HEK293 (cell line): Measurements from ENCODE around the gene USP5.

Experiments
- GLI4 ChIP-seq: fragments of 450-650 bp; formaldehyde crosslinking; IDR thresholded peaks from 2 replicates; pipeline ENCODE4 v1.5.1; 2016; ENCODE audit warnings: missing biosample characterization, missing genetic modification characterization
- GLIS2 ChIP-seq: fragments of 450-650 bp; formaldehyde crosslinking; IDR thresholded peaks from 2 replicates; pipeline ENCODE4 v1.5.1; 2016; ENCODE audit warnings: missing biosample characterization, missing genetic modification characterization
- IKZF3 ChIP-seq: fragments of 450-650 bp; IDR thresholded peaks from 2 replicates; pipeline ENCODE4 v1.5.0; 2018; ENCODE audit warnings: missing biosample characterization, mild to moderate bottlenecking, missing genetic modification characterization, moderate library complexity
- KLF10 ChIP-seq: fragments of 450-650 bp; IDR thresholded peaks from 2 replicates; pipeline ENCODE4 v1.5.1; 2018; ENCODE audit warnings: missing biosample characterization, mild to moderate bottlenecking, missing genetic modification characterization
- KLF8 ChIP-seq: fragments of 450-650 bp; formaldehyde crosslinking; IDR thresholded peaks from 2 replicates; pipeline ENCODE4 v1.5.1; 2016; ENCODE audit warnings: missing biosample characterization, missing genetic modification characterization
- KLF9 ChIP-seq: fragments of 450-650 bp; formaldehyde crosslinking; IDR thresholded peaks from 2 replicates; pipeline ENCODE4 v1.5.1; 2016; ENCODE audit warnings: missing biosample characterization, missing genetic modification characterization, low read depth
- YY1 ChIP-seq: fragments of 450-650 bp; formaldehyde crosslinking; IDR thresholded peaks from 2 replicates; pipeline ENCODE4 v1.5.1; 2018; ENCODE audit warnings: missing biosample characterization, missing genetic modification characterization
- YY2 ChIP-seq: fragments of 450-650 bp; formaldehyde crosslinking; IDR thresholded peaks from 2 replicates; pipeline ENCODE4 v1.5.1; 2016; ENCODE audit warnings: missing biosample characterization, missing genetic modification characterization
- ZBTB20 ChIP-seq: fragments of 450-650 bp; formaldehyde crosslinking; IDR thresholded peaks from 2 replicates; pipeline ENCODE4 v1.5.1; 2016; ENCODE audit warnings: missing biosample characterization, missing genetic modification characterization
- ZNF112 ChIP-seq: fragments of 450-650 bp; formaldehyde crosslinking; IDR thresholded peaks from 2 replicates; pipeline ENCODE4 v1.5.0; 2017; ENCODE audit warnings: missing biosample characterization, missing genetic modification characterization
- ZNF146 ChIP-seq: fragments of 450-650 bp; formaldehyde crosslinking; IDR thresholded peaks from 2 replicates; pipeline ENCODE4 v1.5.1; 2016; ENCODE audit warnings: missing biosample characterization, missing genetic modification characterization
- ZNF155 ChIP-seq: fragments of 450-650 bp; formaldehyde crosslinking; IDR thresholded peaks from 2 replicates; pipeline ENCODE4 v1.5.1; 2016; ENCODE audit warnings: missing biosample characterization, missing genetic modification characterization
- ZNF175 ChIP-seq: fragments of 450-650 bp; formaldehyde crosslinking; IDR thresholded peaks from 2 replicates; pipeline ENCODE4 v1.5.1; 2016; ENCODE audit warnings: missing biosample characterization, missing genetic modification characterization
- ZNF184 ChIP-seq: fragments of 450-650 bp; IDR thresholded peaks from 2 replicates; pipeline ENCODE4 v1.5.1; 2018; ENCODE audit warnings: missing biosample characterization, mild to moderate bottlenecking, missing genetic modification characterization
- ZNF24 ChIP-seq: fragments of 450-650 bp; formaldehyde crosslinking; IDR thresholded peaks from 2 replicates; pipeline ENCODE4 v1.5.1; 2016; ENCODE audit warnings: missing biosample characterization, missing genetic modification characterization
- ZNF274 ChIP-seq, 2 experiments: fragments of 200-500 bp in 1 of 2; fragments of 450-650 bp in 1 of 2; sonication (Bioruptor generic) in 1 of 2; formaldehyde crosslinking in 1 of 2; IDR thresholded peaks; 2 replicates each; pipeline versions ENCODE4 v1.5.1 to v1.6.1; 2014 to 2016; ENCODE audit warnings: borderline replicate concordance in 1 of 2, inconsistent platforms in 1 of 2, low read length in 1 of 2, missing biosample characterization in 1 of 2, missing genetic modification characterization in 1 of 2
- ZNF394 ChIP-seq: fragments of 450-650 bp; formaldehyde crosslinking; IDR thresholded peaks from 2 replicates; pipeline ENCODE4 v1.5.1; 2016; ENCODE audit warnings: missing biosample characterization, missing genetic modification characterization, mild to moderate bottlenecking, moderate library complexity, borderline replicate concordance
- ZNF626 ChIP-seq: fragments of 450-650 bp; sonication (Bioruptor Pico); formaldehyde crosslinking; IDR thresholded peaks from 2 replicates; pipeline ENCODE4 v1.5.1; 2018; ENCODE audit warnings: missing biosample characterization, missing genetic modification characterization, inconsistent platforms
- TF ChIP-seq, protein P1 (sequence below): fragments of 450-650 bp; formaldehyde crosslinking; IDR thresholded peaks from 2 replicates; pipeline ENCODE4 v1.5.1; 2016; ENCODE audit warnings: missing biosample characterization, missing genetic modification characterization
- TF ChIP-seq, protein P2 (sequence below): fragments of 450-650 bp; formaldehyde crosslinking; IDR thresholded peaks from 2 replicates; pipeline ENCODE4 v1.5.1; 2016; ENCODE audit warnings: missing biosample characterization, missing genetic modification characterization
- TF ChIP-seq, protein P3 (sequence below): fragments of 450-650 bp; formaldehyde crosslinking; IDR thresholded peaks from 2 replicates; pipeline ENCODE4 v1.5.1; 2017; ENCODE audit warnings: missing biosample characterization, missing genetic modification characterization
- TF ChIP-seq, protein P4 (sequence below): fragments of 450-650 bp; formaldehyde crosslinking; IDR thresholded peaks from 2 replicates; pipeline ENCODE4 v1.5.1; 2017; ENCODE audit warnings: missing biosample characterization, missing genetic modification characterization
- TF ChIP-seq, protein P5 (sequence below): fragments of 450-650 bp; formaldehyde crosslinking; conservative IDR thresholded peaks from 2 replicates; pipeline ENCODE4 v1.5.1; 2016; ENCODE audit warnings: low read depth, missing biosample characterization, missing genetic modification characterization
- TF ChIP-seq, protein P6 (sequence below): fragments of 450-650 bp; formaldehyde crosslinking; IDR thresholded peaks from 2 replicates; pipeline ENCODE4 v1.5.1; 2016; ENCODE audit warnings: missing biosample characterization, missing genetic modification characterization, borderline replicate concordance
- TF ChIP-seq, protein P7 (sequence below): fragments of 450-650 bp; formaldehyde crosslinking; IDR thresholded peaks from 2 replicates; pipeline ENCODE4 v1.5.1; 2016; ENCODE audit warnings: missing biosample characterization, missing genetic modification characterization, low read depth

USP5 gene

DNA sequence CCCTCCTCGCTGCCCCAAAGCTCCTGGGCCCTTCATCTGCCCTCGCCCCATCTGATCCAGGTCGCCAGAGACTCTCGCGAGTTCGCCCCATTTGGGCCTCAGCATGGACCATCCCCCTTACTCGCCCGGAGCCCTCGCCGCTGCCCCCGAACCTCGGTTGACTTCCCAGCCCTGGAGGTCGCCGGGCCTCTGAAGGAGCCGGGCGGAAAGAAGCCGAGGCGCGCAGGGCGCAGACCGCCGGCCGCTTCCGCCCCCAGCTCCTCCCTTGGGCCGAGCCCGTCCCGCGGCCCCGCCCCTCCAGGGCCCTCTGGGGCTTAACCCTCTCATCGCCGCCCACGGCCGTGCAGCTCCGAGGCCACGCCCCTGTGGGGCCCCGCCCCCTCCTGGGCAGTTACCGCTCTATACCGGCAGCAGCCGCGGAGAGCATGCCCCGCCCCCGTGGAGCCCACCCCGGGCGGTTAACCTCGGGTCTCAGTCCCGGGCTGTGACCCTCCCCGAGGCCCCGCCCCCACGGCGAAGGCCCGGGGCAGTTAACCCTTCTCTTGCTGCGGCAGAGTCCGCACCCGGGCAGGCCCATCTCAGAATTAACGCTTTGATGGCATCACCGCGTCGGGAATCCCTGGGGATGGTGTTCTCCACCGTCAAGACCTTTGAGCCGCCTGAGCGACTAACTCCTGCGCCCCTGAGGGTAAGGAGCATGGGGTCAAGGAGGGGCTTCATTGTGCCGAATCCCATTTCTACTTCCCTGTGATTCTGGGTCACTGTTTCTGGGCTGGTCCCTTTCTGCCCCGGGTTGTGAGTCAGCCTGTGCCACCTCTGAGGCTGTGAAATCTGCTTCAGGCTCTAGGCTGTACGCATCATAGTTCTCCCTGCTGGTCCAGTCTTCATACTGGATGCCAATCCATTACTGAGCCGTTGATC is 21.4 kb downstream of the USP5 start, which contains the start of gene SPSB2 (continued):
- TF ChIP-seq, protein P1, sequence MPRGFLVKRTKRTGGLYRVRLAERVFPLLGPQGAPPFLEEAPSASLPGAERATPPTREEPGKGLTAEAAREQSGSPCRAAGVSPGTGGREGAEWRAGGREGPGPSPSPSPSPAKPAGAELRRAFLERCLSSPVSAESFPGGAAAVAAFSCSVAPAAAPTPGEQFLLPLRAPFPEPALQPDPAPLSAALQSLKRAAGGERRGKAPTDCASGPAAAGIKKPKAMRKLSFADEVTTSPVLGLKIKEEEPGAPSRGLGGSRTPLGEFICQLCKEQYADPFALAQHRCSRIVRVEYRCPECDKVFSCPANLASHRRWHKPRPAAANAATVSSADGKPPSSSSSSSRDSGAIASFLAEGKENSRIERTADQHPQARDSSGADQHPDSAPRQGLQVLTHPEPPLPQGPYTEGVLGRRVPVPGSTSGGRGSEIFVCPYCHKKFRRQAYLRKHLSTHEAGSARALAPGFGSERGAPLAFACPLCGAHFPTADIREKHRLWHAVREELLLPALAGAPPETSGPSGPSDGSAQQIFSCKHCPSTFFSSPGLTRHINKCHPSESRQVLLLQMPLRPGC (tag by site-specific recombination) = peak; percentile 9; the same call in 1 of the 2 replicates
- TF ChIP-seq ZNF626 (tag by site-specific recombination) = no peak
- TF ChIP-seq ZNF112 (tag by site-specific recombination) = no peak
- TF ChIP-seq, protein P2, sequence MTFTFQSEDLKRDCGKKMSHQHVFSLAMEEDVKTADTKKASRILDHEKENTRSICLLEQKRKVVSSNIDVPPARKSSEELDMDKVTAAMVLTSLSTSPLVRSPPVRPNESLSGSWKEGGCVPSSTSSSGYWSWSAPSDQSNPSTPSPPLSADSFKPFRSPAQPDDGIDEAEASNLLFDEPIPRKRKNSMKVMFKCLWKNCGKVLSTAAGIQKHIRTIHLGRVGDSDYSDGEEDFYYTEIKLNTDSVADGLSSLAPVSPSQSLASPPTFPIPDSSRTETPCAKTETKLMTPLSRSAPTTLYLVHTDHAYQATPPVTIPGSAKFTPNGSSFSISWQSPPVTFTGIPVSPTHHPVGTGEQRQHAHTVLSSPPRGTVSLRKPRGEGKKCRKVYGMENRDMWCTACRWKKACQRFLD = 0 out of 2 replicates have a peak, but pooled peaks have one; percentile 55
- peak; percentile 89 for TF ChIP-seq KLF8 (tag by site-specific recombination)
- TF ChIP-seq, protein P3, sequence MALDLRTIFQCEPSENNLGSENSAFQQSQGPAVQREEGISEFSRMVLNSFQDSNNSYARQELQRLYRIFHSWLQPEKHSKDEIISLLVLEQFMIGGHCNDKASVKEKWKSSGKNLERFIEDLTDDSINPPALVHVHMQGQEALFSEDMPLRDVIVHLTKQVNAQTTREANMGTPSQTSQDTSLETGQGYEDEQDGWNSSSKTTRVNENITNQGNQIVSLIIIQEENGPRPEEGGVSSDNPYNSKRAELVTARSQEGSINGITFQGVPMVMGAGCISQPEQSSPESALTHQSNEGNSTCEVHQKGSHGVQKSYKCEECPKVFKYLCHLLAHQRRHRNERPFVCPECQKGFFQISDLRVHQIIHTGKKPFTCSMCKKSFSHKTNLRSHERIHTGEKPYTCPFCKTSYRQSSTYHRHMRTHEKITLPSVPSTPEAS (tag by site-specific recombination) = no peak
- TF ChIP-seq KLF9 (tag by site-specific recombination) = peak; percentile 99
- TF ChIP-seq ZNF394 (tag by site-specific recombination) = peak; percentile 73; the same call in 1 of the 2 replicates
- TF ChIP-seq ZNF274 (IDR thresholded peaks at IDR 0.05; ENCODE audit: low read length) = no peak
- TF ChIP-seq ZNF274 (tag by site-specific recombination; IDR thresholded peaks at IDR 0.05; ENCODE audit: borderline replicate concordance) = no peak
- TF ChIP-seq YY1 (tag by site-specific recombination) = no peak
- peak; percentile 77 for TF ChIP-seq GLIS2
- peak; percentile 66; the same call in 1 of the 2 replicates for TF ChIP-seq ZBTB20 (tag by site-specific recombination)
- TF ChIP-seq YY2 (tag by site-specific recombination) = no peak
- TF ChIP-seq, protein P4, sequence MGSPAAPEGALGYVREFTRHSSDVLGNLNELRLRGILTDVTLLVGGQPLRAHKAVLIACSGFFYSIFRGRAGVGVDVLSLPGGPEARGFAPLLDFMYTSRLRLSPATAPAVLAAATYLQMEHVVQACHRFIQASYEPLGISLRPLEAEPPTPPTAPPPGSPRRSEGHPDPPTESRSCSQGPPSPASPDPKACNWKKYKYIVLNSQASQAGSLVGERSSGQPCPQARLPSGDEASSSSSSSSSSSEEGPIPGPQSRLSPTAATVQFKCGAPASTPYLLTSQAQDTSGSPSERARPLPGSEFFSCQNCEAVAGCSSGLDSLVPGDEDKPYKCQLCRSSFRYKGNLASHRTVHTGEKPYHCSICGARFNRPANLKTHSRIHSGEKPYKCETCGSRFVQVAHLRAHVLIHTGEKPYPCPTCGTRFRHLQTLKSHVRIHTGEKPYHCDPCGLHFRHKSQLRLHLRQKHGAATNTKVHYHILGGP (tag by site-specific recombination) = no peak
- TF ChIP-seq, protein P5, sequence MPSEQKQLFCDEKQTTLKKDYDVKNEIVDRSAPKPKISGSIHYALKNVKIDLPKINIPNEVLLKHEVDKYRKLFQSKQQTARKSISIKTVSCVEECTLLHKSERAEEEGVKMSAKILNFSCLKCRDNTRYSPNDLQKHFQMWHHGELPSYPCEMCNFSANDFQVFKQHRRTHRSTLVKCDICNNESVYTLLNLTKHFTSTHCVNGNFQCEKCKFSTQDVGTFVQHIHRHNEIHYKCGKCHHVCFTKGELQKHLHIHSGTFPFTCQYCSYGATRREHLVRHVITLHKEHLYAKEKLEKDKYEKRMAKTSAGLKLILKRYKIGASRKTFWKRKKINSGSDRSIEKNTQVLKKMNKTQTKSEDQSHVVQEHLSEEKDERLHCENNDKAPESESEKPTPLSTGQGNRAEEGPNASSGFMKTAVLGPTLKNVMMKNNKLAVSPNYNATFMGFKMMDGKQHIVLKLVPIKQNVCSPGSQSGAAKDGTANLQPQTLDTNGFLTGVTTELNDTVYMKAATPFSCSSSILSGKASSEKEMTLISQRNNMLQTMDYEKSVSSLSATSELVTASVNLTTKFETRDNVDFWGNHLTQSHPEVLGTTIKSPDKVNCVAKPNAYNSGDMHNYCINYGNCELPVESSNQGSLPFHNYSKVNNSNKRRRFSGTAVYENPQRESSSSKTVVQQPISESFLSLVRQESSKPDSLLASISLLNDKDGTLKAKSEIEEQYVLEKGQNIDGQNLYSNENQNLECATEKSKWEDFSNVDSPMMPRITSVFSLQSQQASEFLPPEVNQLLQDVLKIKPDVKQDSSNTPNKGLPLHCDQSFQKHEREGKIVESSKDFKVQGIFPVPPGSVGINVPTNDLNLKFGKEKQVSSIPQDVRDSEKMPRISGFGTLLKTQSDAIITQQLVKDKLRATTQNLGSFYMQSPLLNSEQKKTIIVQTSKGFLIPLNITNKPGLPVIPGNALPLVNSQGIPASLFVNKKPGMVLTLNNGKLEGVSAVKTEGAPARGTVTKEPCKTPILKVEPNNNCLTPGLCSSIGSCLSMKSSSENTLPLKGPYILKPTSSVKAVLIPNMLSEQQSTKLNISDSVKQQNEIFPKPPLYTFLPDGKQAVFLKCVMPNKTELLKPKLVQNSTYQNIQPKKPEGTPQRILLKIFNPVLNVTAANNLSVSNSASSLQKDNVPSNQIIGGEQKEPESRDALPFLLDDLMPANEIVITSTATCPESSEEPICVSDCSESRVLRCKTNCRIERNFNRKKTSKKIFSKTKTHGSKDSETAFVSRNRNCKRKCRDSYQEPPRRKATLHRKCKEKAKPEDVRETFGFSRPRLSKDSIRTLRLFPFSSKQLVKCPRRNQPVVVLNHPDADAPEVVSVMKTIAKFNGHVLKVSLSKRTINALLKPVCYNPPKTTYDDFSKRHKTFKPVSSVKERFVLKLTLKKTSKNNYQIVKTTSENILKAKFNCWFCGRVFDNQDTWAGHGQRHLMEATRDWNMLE (tag by site-specific recombination) = no peak
- TF ChIP-seq IKZF3 (tag by site-specific recombination) = no peak
- peak; percentile 62 for TF ChIP-seq GLI4 (tag by site-specific recombination)
- TF ChIP-seq ZNF24 (tag by site-specific recombination) = 0 out of 2 replicates have a peak, but pooled peaks have one; percentile 17
- TF ChIP-seq ZNF175 (tag by site-specific recombination) = no peak
- TF ChIP-seq ZNF184 (tag by site-specific recombination) = no peak
- no peak for TF ChIP-seq ZNF146 (tag by site-specific recombination)
- no peak for TF ChIP-seq ZNF155 (tag by site-specific recombination)
- TF ChIP-seq, protein P6, sequence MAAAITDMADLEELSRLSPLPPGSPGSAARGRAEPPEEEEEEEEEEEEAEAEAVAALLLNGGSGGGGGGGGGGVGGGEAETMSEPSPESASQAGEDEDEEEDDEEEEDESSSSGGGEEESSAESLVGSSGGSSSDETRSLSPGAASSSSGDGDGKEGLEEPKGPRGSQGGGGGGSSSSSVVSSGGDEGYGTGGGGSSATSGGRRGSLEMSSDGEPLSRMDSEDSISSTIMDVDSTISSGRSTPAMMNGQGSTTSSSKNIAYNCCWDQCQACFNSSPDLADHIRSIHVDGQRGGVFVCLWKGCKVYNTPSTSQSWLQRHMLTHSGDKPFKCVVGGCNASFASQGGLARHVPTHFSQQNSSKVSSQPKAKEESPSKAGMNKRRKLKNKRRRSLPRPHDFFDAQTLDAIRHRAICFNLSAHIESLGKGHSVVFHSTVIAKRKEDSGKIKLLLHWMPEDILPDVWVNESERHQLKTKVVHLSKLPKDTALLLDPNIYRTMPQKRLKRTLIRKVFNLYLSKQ (tag by site-specific recombination) = no peak
- peak; percentile 96 for TF ChIP-seq KLF10 (tag by site-specific recombination)
- TF ChIP-seq, protein P7, sequence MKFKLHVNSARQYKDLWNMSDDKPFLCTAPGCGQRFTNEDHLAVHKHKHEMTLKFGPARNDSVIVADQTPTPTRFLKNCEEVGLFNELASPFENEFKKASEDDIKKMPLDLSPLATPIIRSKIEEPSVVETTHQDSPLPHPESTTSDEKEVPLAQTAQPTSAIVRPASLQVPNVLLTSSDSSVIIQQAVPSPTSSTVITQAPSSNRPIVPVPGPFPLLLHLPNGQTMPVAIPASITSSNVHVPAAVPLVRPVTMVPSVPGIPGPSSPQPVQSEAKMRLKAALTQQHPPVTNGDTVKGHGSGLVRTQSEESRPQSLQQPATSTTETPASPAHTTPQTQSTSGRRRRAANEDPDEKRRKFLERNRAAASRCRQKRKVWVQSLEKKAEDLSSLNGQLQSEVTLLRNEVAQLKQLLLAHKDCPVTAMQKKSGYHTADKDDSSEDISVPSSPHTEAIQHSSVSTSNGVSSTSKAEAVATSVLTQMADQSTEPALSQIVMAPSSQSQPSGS (tag by site-specific recombination) = no peak
